Smooth muscle cell (in vitro differentiated cells): ENCODE data around the gene ALDOA. TPM values are rescaled to one million over a fixed set of nuclear protein-coding genes. Genes with fewer than 3 reads are reported as not detected.

Source experiments
- DNase-seq: peaks from one replicate; lab custom pipeline; 2025; ENCODE audit not compliant: unreplicated experiment; lab: John Stamatoyannopoulos, UW
- H2AFZ ChIP-seq: fragments of 200-600 bp; sonication (generic); 2 replicates; pipeline ENCODE4 v1.6.0; 2016; ENCODE audit warnings: antibody characterized with exemption, low read depth, mild to moderate bottlenecking
- H3F3A ChIP-seq: fragments of 200-600 bp; sonication (generic); 2 replicates; pipeline ENCODE4 v1.6.0; 2017; ENCODE audit warnings: antibody characterized with exemption, low read depth
- H3K27ac ChIP-seq: fragments of 200-600 bp; sonication (generic); 2 replicates; pipeline ENCODE4 v1.5.1; 2016; ENCODE audit warnings: low read depth, mild to moderate bottlenecking
- H3K27me3 ChIP-seq: fragments of 200-600 bp; sonication (generic); 2 replicates; pipeline ENCODE4 v1.6.1; 2016; ENCODE audit warnings: low read depth, mild to moderate bottlenecking
- H3K36me3 ChIP-seq: fragments of 200-600 bp; sonication (generic); 2 replicates; pipeline ENCODE4 v1.5.1; 2016; ENCODE audit warnings: low read depth
- H3K4me1 ChIP-seq: fragments of 200-600 bp; sonication (generic); 2 replicates; pipeline ENCODE4 v1.5.1; 2016; ENCODE audit warnings: low read depth
- H3K4me2 ChIP-seq: fragments of 200-600 bp; sonication (generic); 2 replicates; pipeline ENCODE4 v1.6.0; 2016; ENCODE audit warnings: mild to moderate bottlenecking
- H3K4me3 ChIP-seq: fragments of 200-600 bp; sonication (generic); 2 replicates; pipeline ENCODE4 v1.5.1; 2016; ENCODE audit warnings: mild to moderate bottlenecking
- H3K79me2 ChIP-seq: fragments of 200-600 bp; sonication (generic); 2 replicates; pipeline ENCODE4 v1.6.0; 2016; ENCODE audit warnings: low read depth, mild to moderate bottlenecking
- H3K9ac ChIP-seq: fragments of 200-600 bp; sonication (generic); 2 replicates; pipeline ENCODE4 v1.6.0; 2016; ENCODE audit warnings: low read depth
- H3K9me3 ChIP-seq: fragments of 200-600 bp; sonication (generic); replicated peaks from 2 replicates; pipeline ENCODE4 v1.5.1; 2016; ENCODE audit warnings: low read depth
- H4K20me1 ChIP-seq: fragments of 200-600 bp; sonication (generic); 2 replicates; pipeline ENCODE4 v1.6.0; 2016; ENCODE audit warnings: low read depth
- WGBS: methylation state at CpG from one replicate; pipeline ENCODE4 v1.1.7; 2016; ENCODE audit warnings: low lambda C conversion rate; 5-methylcytosine and 5-hydroxymethylcytosine counted together
- polyA plus RNA-seq: library from polyadenylated mRNA; unstranded; fragments of >200 nt; fragmentation: Nextera tagmentation; extraction: Ambion mirVana; gene quantifications from 2 replicates; pipeline ENCODE4 v1.2.1, GENCODE V29; 2016
- total RNA-seq: library from RNA; depleted of rRNA; stranded (reverse); fragments of >200 nt; gene quantifications from 2 replicates; pipeline ENCODE4 v1.2.3, GENCODE V29; 2014
- TF ChIP-seq, protein P1 (sequence below): fragments of 200-600 bp; sonication (generic); IDR thresholded peaks from 2 replicates; pipeline ENCODE4 v1.5.1; 2017; ENCODE audit warnings: borderline replicate concordance, mild to moderate bottlenecking, antibody characterized with exemption; ENCODE audit not compliant: insufficient read depth, poor library complexity, severe bottlenecking

ALDOA gene
- total and polyA plus RNA-seq, 2 experiments from 2014 or later, result 1,146 to 2,856 TPM

- H3K27me3 ChIP-seq, result peaks cover 8% of the 10 kb centered on the region
- no peak overlapping the region for H3K4me3 ChIP-seq
- no peaks in the 10 kb centered on the region for H4K20me1 ChIP-seq
- H3K27ac ChIP-seq, result no peak overlapping the region
- H3K36me3 ChIP-seq, result no peaks in the 10 kb centered on the region
- TF ChIP-seq, protein P1, sequence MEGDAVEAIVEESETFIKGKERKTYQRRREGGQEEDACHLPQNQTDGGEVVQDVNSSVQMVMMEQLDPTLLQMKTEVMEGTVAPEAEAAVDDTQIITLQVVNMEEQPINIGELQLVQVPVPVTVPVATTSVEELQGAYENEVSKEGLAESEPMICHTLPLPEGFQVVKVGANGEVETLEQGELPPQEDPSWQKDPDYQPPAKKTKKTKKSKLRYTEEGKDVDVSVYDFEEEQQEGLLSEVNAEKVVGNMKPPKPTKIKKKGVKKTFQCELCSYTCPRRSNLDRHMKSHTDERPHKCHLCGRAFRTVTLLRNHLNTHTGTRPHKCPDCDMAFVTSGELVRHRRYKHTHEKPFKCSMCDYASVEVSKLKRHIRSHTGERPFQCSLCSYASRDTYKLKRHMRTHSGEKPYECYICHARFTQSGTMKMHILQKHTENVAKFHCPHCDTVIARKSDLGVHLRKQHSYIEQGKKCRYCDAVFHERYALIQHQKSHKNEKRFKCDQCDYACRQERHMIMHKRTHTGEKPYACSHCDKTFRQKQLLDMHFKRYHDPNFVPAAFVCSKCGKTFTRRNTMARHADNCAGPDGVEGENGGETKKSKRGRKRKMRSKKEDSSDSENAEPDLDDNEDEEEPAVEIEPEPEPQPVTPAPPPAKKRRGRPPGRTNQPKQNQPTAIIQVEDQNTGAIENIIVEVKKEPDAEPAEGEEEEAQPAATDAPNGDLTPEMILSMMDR, result peak; percentile 62
- H3K4me1 ChIP-seq, result no peaks in the 10 kb centered on the region
- H2AFZ ChIP-seq, result no peak overlapping the region
- H3K9me3 ChIP-seq, result no peaks in the 10 kb centered on the region
- no peak overlapping the region for H3K4me2 ChIP-seq
- no peaks in the 10 kb centered on the region for H3F3A ChIP-seq
- no peaks in the 10 kb centered on the region for H3K79me2 ChIP-seq
- 50% methylated on average over 5 of the region's 5 CpGs for WGBS
- DNase-seq, result no peak
- no peak overlapping the region for H3K9ac ChIP-seq
Observed at GRCh38 chr16:30041841-30042240, 23.7 kb upstream of the ALDOA start.

DNA sequence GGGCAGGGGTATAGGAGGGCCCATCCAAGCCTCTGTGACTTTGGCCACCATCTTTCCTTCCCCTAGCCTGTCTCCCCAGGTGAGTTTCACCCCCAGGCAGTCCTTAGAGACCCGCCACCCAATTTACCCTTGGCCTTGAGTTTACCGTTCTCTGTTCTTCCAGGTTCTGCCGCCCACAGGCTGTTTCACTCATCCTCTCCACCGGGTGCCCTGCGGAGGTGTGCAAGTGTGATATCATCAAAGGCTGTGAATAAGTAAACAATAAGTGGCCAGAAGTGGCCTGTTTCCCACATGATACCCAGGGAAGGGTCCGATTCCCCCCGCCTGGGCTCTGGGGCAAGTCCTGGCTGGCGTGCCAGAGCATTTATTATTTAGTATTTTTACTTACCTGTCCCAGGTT is 19.4 kb upstream of the ALDOA start:
- TF ChIP-seq, protein P1, result no peak
- no peaks in the 10 kb centered on the region for H3K27me3 ChIP-seq
- DNase-seq, result no peak
- no peak overlapping the region for H3K27ac ChIP-seq
- no peak overlapping the region for H3K4me3 ChIP-seq
- H3K4me1 ChIP-seq, result no peaks in the 10 kb centered on the region
- peaks cover 3% of the 10 kb centered on the region for H3F3A ChIP-seq
- H3K79me2 ChIP-seq, result no peaks in the 10 kb centered on the region
- H3K9ac ChIP-seq, result no peak overlapping the region
- 81% methylated on average over 8 of the region's 8 CpGs for WGBS
- no peaks in the 10 kb centered on the region for H4K20me1 ChIP-seq
- no peak overlapping the region for H2AFZ ChIP-seq
- no peaks in the 10 kb centered on the region for H3K36me3 ChIP-seq
- no peak overlapping the region for H3K4me2 ChIP-seq
- no peaks in the 10 kb centered on the region for H3K9me3 ChIP-seq

- Histone ChIP-seq H3K27me3 (no peaks in the 10 kb centered on the region), H2AFZ (no peak overlapping the region), H3K9me3 (no peaks in the 10 kb centered on the region), H3K79me2 (no peaks in the 10 kb centered on the region), H3K27ac (no peak overlapping the region), H3K4me3 (no peak overlapping the region), H3K4me1 (no peaks in the 10 kb centered on the region), H3F3A (peaks cover 4% of the 10 kb centered on the region), H3K4me2 (no peak overlapping the region), H4K20me1 (no peaks in the 10 kb centered on the region), H3K9ac (no peak overlapping the region), H3K36me3 (no peaks in the 10 kb centered on the region)
- 91% methylated on average over 1 of the region's 1 CpG for WGBS
- TF ChIP-seq, protein P1, result no peak
- no peak for DNase-seq
Observed at GRCh38 chr16:30046588-30046987, 19.0 kb upstream of the ALDOA start.

GRCh38 chr16:30049871-30050270 is 15.7 kb upstream of the ALDOA start:
- no peaks in the 10 kb centered on the region for H3K36me3 ChIP-seq
- no peak overlapping the region for H3K4me3 ChIP-seq
- H3K27ac ChIP-seq, result no peak overlapping the region
- H3K9me3 ChIP-seq, result no peaks in the 10 kb centered on the region
- 98% methylated on average over 8 of the region's 8 CpGs for WGBS
- H3K4me2 ChIP-seq, result no peak overlapping the region
- H3F3A ChIP-seq, result peaks cover 13% of the 10 kb centered on the region
- H4K20me1 ChIP-seq, result no peaks in the 10 kb centered on the region
- H3K4me1 ChIP-seq, result peaks cover 8% of the 10 kb centered on the region
- H3K79me2 ChIP-seq, result no peaks in the 10 kb centered on the region
- H2AFZ ChIP-seq, result no peak overlapping the region
- DNase-seq, result no peak
- no peak overlapping the region for H3K9ac ChIP-seq
- no peaks in the 10 kb centered on the region for H3K27me3 ChIP-seq
- TF ChIP-seq, protein P1, result no peak
